Activated effector memory CD4-positive, alpha-beta T cell treated with anti-CD3 and anti-CD28 coated beads, Interleukin-2, amount 50 U/mL, for 16 hours (primary cell): ENCODE measurements around the gene SGCA.

Experiments used
- DNase-seq: peaks from one replicate; pipeline ENCODE4 v3.0.0-alpha.2; 2020

Gene SGCA

GRCh38 chr17:50165867-50166517 is at the start of gene SGCA:
Gene SGCA (plus strand): TSS chr17:50166005. CDS start chr17:50166041, 36 bp downstream.
- no peak for DNase-seq

GRCh38 chr17:50117202-50118051 is 48.4 kb upstream of the SGCA start:
- peak; percentile 86 for DNase-seq

- no peak for DNase-seq
These were observed 47.6 kb upstream of the SGCA start for GRCh38 chr17:50118076-50118827.

- no peak for DNase-seq
These were observed 47.0 kb upstream of the SGCA start for GRCh38 chr17:50118828-50119218.

- no peak for DNase-seq
These were observed 45.1 kb upstream of the SGCA start for GRCh38 chr17:50120475-50121253.

GRCh38 chr17:50122945-50123344 is 42.9 kb upstream of the SGCA start:
- no peak for DNase-seq

GRCh38 chr17:50123649-50124349 is 42.0 kb upstream of the SGCA start:
- no peak for DNase-seq

- DNase-seq = no peak
These were observed 40.3 kb upstream of the SGCA start for GRCh38 chr17:50125420-50125997.

GRCh38 chr17:50127697-50128361 is 38.0 kb upstream of the SGCA start:
- DNase-seq = no peak

- no peak for DNase-seq
These were observed 37.1 kb upstream of the SGCA start for GRCh38 chr17:50128441-50129352.

GRCh38 chr17:50129353-50129727 is 36.5 kb upstream of the SGCA start:
- DNase-seq = no peak

GRCh38 chr17:50129728-50130558 is 35.9 kb upstream of the SGCA start, which contains the start of gene SAMD14:
Gene SAMD14 (minus strand): TSS chr17:50130160. CDS start chr17:50124959, 5,201 bp downstream.
- DNase-seq = peak; percentile 82

GRCh38 chr17:50130559-50131305 is 35.1 kb upstream of the SGCA start:
- no peak for DNase-seq

GRCh38 chr17:50132104-50132794 is 33.6 kb upstream of the SGCA start:
- no peak for DNase-seq

- no peak for DNase-seq
These were observed 32.6 kb upstream of the SGCA start for GRCh38 chr17:50133028-50133768.

GRCh38 chr17:50133769-50134099 is 32.1 kb upstream of the SGCA start:
- no peak for DNase-seq
